ENCODE measurements around the gene DEPDC1. TPM values are rescaled to one million over a fixed set of nuclear protein-coding genes. Genes with fewer than 3 reads are reported as not detected.

The DEPDC1 gene
- polyA plus RNA-seq, 4 donors, result 13.3 to 16.8 (median 14.0) TPM

Other genes with a start within 250 kb of the DEPDC1 start
- gene RPE65, start 47.1 kb downstream of the DEPDC1 start, polyA plus RNA-seq (ENCODE audit: insufficient read length in 4 of 4), result under 1 TPM; 0.06 to 0.25 (median 0.11) TPM

Measured in left renal cortex interstitium (tissue), 4 donors.